ENCODE results near the gene EIF3D.

GRCh38 chr22:36546932-36547331, 18.0 kb upstream of the EIF3D start:
- TF ChIP-seq CTCF (conservative IDR thresholded peaks at IDR 0.05) (no peak), ZFX (IDR thresholded peaks at IDR 0.05) (no peak)
